ENCODE data around the gene TAF1A. TPM values are rescaled to one million over a fixed set of nuclear protein-coding genes. Genes with fewer than 3 reads are reported as not detected.
A peak's percentile ranks its signal among the peaks of the same experiment; 100 is the strongest.

Gene TAF1A
- total RNA-seq, 1 experiment from 2014 or later = 21.4 TPM

DNA sequence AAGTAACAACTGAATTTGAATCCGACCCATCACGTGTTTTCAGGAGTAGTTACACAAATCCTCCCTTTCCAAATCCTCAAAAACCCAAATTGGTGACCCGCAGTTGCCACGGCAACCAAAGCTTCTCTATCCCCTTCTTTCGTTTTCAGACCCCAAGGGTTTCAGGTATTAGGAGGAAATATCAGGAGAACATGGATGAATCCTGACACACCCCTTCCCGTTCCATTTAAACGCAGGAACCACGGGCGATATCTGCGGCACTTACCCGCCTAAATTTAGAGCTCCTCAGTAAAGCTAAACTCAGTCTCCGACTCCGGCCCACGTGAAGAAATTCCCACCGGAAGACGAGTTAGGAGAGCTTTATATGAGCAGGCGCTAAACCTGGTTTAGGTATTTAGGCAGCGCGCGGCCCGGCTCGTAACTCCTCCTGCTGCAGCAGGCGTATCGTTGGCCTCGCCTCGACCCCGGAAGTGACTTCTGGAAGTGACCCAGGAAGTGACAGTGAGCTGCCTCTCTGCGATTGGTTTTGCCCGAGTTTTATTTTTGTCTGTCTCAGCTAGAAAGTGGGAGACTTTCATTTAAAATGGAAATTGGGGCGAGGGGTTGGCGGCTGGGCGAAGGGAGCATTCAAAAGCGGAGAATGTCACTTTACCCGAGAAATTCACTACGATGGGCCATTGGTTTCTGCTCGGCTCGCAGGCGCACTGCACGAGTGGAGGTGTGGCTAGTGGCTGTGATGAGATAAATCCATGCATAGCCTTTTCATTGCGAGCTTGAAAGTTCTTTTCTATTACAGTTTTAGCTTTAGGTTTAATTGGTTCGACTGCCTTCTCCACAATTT, at the start of gene TAF1A (continued):
- TF ChIP-seq ZNF274 (IDR thresholded peaks at IDR 0.05; ENCODE audit: low read depth, low read length) (no peak), EZH2 (IDR thresholded peaks at IDR 0.05) (no peak), SRF (IDR thresholded peaks at IDR 0.05; ENCODE audit: low read depth) (no peak), EGR1 (IDR thresholded peaks at IDR 0.05; ENCODE audit: low read depth) (no peak), SIN3A (IDR thresholded peaks at IDR 0.05; ENCODE audit: low read depth) (peak; percentile 97)
- TF ChIP-seq, protein P1, sequence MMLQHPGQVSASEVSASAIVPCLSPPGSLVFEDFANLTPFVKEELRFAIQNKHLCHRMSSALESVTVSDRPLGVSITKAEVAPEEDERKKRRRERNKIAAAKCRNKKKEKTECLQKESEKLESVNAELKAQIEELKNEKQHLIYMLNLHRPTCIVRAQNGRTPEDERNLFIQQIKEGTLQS (IDR thresholded peaks at IDR 0.05) = no peak

GRCh38 chr1:222634180-222635013, 44.7 kb upstream of the TAF1A start:
- ChIA-PET CTCF (interaction anchor here (0.8 to 2.0 kb wide), 19 partner anchors 9 to 499 kb away, joined by 3 to 36 read pairs (median 3); partner anchors contain the start of gene TAF1A), POLR2A (interaction anchor here (1.2 kb wide), 1 partner anchor 169 kb away, joined by 7 read pairs; no protein-coding TSS in a partner anchor), RAD21 (ENCODE audit: low non-redundant PET in 1 of 2, low total read pairs in 2 of 2, uncharacterized antibody in 2 of 2, unreplicated experiment in 2 of 2) (interaction anchor here in 1 of 2 experiments (0.7 to 1.4 kb wide), 2 partner anchors 80 to 169 kb away, joined by 3 to 7 read pairs; no protein-coding TSS in a partner anchor)
- intact Hi-C loops (cut with micrococcal nuclease) = no loop called here
- Histone ChIP-seq H3K36me3 (ENCODE audit: control insufficient read depth in 1 of 2, insufficient read depth in 2 of 2, low read length in 2 of 2) (peaks cover 5 to 13% of the 10 kb centered on the region in 2 experiments; a peak in 2 of 4 replicates), H3K4me1 (ENCODE audit: control insufficient read depth in 1 of 2, insufficient read depth in 2 of 2, low read length in 2 of 2) (no peaks in the 10 kb centered on the region), H3K9me2 (ENCODE audit: insufficient read depth) (no peaks in the 10 kb centered on the region), H3K9me3 (ENCODE audit: control insufficient read depth in 1 of 2, insufficient read depth in 1 of 2, low read depth in 1 of 2, low read length in 2 of 2) (no peaks in the 10 kb centered on the region), H3K4me2 (ENCODE audit: low read length) (no peak overlapping the region), H3K9ac (ENCODE audit: low read length) (no peak overlapping the region), H3K79me2 (ENCODE audit: insufficient read depth, low read length) (no peaks in the 10 kb centered on the region), H3K27me3 (ENCODE audit: insufficient read depth, low read length) (no peaks in the 10 kb centered on the region), H4K20me1 (ENCODE audit: insufficient read depth) (no peaks in the 10 kb centered on the region), H3K4me3 (replicated peaks in 1 of 2; ENCODE audit: low read depth in 1 of 2, low read length in 2 of 2) (no peak overlapping the region), H2AFZ (ENCODE audit: low read depth, low read length, poor library complexity, severe bottlenecking) (no peak overlapping the region), H3K27ac (ENCODE audit: low read depth, low read length) (no peak overlapping the region)
- TF ChIP-seq RAD21 (IDR thresholded peaks at IDR 0.05; ENCODE audit: low read depth) (peak; percentile 83), CTCF (IDR thresholded peaks at IDR 0.05 in 2 of 3, conservative IDR thresholded peaks at IDR 0.05 in 1 of 3; ENCODE audit: borderline replicate concordance in 1 of 3, insufficient read depth in 1 of 3, low read depth in 2 of 3, low read length in 2 of 3) (peak; percentile 79 to 89 (median 85)), YY1 (IDR thresholded peaks at IDR 0.05; ENCODE audit: extremely low read depth, insufficient replicate concordance, low read depth, low read length) (no peak)
- ATAC-seq (peak; percentile 81), DNase-seq (ENCODE audit: low read depth, low spot score) (peak; percentile 85)
- no TSS peak for BruUV-seq (replicated peaks)

Measured in HCT116 (cell line).